ENCODE data around the gene PLIN1.

- no peak for TF ChIP-seq CTCF (IDR thresholded peaks at IDR 0.05)
- TF ChIP-seq EZH2 (IDR thresholded peaks at IDR 0.05; ENCODE audit: borderline replicate concordance, insufficient read depth, low read depth, low read length, poor library complexity, severe bottlenecking) = no peak
Measured at GRCh38 chr15:89640245-89640644, 38.9 kb downstream of the PLIN1 start.
